Pancreas (tissue), 10 donors: Measurements from ENCODE around the gene MAGI1. TPM values are rescaled to one million over a fixed set of nuclear protein-coding genes. Genes with fewer than 3 reads are reported as not detected.

Source experiments
- ATAC-seq, 4 donors: fragments of 200-7000 bp; cut with Tn5 transposase; one replicate each; pipeline versions ENCODE4 v1.8.0 to v1.9.1; 2020; ENCODE audit warnings: mild to moderate bottlenecking in 4 of 4, moderate library complexity in 4 of 4
- DNase-seq, 6 donors: peaks; one replicate each; pipeline ENCODE4 v3.0.0-alpha.2; 2020
- FAIRE-seq: peaks from 2 replicates; lab custom pipeline; 2012; peaks lifted over from hg19 to GRCh38; lab: Jason Lieb, UNC
- H3K27ac ChIP-seq, 4 donors: fragments of 200-600 bp; sonication (generic); 1 replicate in 3 of 4; 2 replicates in 1 of 4; pipeline versions ENCODE4 v1.5.0 to v1.8.0; 2020
- H3K27me3 ChIP-seq, 4 donors: fragments of 200-600 bp; one replicate each; pipeline ENCODE4 v1.8.0; 2021
- H3K36me3 ChIP-seq, 3 donors: fragments of 200-600 bp; sonication (generic) in 1 of 3; one replicate each; pipeline versions ENCODE4 v1.5.0 to v1.8.0; 2020 to 2021
- H3K4me1 ChIP-seq, 3 donors: fragments of 200-600 bp; one replicate each; pipeline ENCODE4 v1.8.0; 2021
- H3K4me3 ChIP-seq, 4 donors: fragments of 200-600 bp; sonication (generic) in 2 of 4; one replicate each; pipeline versions ENCODE4 v1.5.0 to v1.8.0; 2020 to 2021
- H3K9me3 ChIP-seq, 4 donors: fragments of 200-600 bp; one replicate each; pipeline ENCODE4 v1.8.0; 2021
- WGBS, 2 donors: extraction: QIAGEN DNeasy Blood & Tissue Kit; methylation state at CpG; one replicate each; pipeline ENCODE4 v1.1.7; 2013; 5-methylcytosine and 5-hydroxymethylcytosine counted together
- intact Hi-C, 3 donors: fragments of 100-400 bp; cut with DNase I; formaldehyde crosslinking; loops; one replicate each; pipeline versions ENCODE4 v1.11.1 to v1.14.2; 2022
- polyA plus RNA-seq, 2 donors: library from polyadenylated mRNA; stranded (reverse); fragments of 200-250 nt; gene quantifications; one replicate each; pipeline ENCODE4 v1.2.3, GENCODE V29; 2013
- total RNA-seq, 6 donors: library from RNA; stranded (reverse); fragmentation: NEBNext Ultra II Directional in 4 of 6; extraction: Animal tissue kit (Norgen Biotek cat#: 25700) in 4 of 6; gene quantifications; one replicate each; pipeline versions ENCODE4 v1.2.1 to v1.2.4, GENCODE V29; 2021 to 2023
- TF ChIP-seq, protein P1 (sequence below), 4 donors: fragments of 200-600 bp; sonication (generic) in 3 of 4; IDR thresholded peaks; one replicate each; pipeline versions ENCODE4 v1.5.0 to v1.8.0; 2021; ENCODE audit warnings: antibody characterized with exemption in 4 of 4
- donor health status: healthy with polysubstance abuse.
- donor health status: DM: no; HTN: no; CAD: no; lungs with moderate emphysema.
- donor health status: DM: no; HTN: no; CAD: no.
- donor health status: control.
- donor health status: control.
- donor health status: Bipolar disorder and iron deficiency.
- donor health status: DM: yes; HTN: yes; CAD: no.
- donor health status: DM: no; HTN: no; CAD: no.
- donor health status: DM: no; HTN: no; CAD: no.
- donor health status: DM: yes; HTN: yes; CAD: no.

Gene MAGI1
- total and polyA plus RNA-seq, 8 donors: 19.7 to 45.1 (median 28.0) TPM

DNA sequence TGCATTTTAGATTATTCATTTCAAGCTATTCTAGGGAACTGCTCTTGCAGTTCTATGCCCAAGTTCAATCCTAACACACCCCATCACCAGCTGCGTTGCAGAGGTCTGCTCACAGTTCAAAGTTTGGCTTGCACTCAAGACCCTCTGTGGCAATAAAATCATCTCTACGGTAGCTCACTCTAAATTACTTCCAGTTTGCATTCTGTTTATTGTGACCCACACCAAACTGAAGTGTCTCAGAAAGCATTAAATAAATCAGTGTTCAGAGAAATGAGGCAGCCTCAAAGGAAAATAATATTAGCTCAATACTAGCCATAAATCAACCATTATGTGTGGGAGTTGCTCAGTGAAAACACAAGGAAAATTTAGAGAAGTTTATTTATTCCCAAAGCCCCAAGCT lies 250.3 kb downstream of the MAGI1 start:
- intact Hi-C loops: loop anchor here in 2 of 3 donors (5.0 to 10.0 kb wide), 2 partner anchors 346 to 349 kb away; no protein-coding TSS in a partner anchor
- no peaks in the 10 kb centered on the region for H3K36me3 ChIP-seq
- no peaks in the 10 kb centered on the region for H3K9me3 ChIP-seq
- H3K27ac ChIP-seq: no peak overlapping the region
- no peaks in the 10 kb centered on the region for H3K27me3 ChIP-seq
- no peak overlapping the region for H3K4me3 ChIP-seq
- FAIRE-seq (no peak), DNase-seq (no peak), ATAC-seq (no peak)
- TF ChIP-seq, protein P1, sequence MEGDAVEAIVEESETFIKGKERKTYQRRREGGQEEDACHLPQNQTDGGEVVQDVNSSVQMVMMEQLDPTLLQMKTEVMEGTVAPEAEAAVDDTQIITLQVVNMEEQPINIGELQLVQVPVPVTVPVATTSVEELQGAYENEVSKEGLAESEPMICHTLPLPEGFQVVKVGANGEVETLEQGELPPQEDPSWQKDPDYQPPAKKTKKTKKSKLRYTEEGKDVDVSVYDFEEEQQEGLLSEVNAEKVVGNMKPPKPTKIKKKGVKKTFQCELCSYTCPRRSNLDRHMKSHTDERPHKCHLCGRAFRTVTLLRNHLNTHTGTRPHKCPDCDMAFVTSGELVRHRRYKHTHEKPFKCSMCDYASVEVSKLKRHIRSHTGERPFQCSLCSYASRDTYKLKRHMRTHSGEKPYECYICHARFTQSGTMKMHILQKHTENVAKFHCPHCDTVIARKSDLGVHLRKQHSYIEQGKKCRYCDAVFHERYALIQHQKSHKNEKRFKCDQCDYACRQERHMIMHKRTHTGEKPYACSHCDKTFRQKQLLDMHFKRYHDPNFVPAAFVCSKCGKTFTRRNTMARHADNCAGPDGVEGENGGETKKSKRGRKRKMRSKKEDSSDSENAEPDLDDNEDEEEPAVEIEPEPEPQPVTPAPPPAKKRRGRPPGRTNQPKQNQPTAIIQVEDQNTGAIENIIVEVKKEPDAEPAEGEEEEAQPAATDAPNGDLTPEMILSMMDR (IDR thresholded peaks at IDR 0.05): no peak
- peaks cover 0 to 5% (median 0%) of the 10 kb centered on the region in 3 donors for H3K4me1 ChIP-seq
- 64 to 70% methylated on average over 2 of the region's 2 CpGs for whole genome bisulfite sequencing, 2 donors

DNA sequence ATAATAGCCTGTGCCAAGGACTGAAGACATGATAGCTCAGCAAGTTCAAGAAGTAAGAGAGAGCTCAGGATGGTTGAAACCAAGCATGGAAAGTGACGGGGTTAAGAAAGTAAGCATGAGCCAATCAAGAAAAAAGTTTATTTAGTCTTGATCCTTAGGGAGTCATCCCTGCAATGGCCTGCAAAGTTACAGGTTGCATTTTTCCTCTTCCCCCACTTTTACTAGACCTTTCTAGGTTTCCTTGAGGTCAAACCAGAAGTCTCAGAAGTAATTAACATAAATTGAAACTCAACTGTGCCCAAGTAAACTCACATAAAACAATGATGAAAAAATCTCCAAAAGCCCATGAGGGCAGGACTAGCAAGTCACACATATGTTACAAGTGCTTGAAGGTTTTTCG lies 250.9 kb downstream of the MAGI1 start:
- TF ChIP-seq, protein P1 (IDR thresholded peaks at IDR 0.05): no peak
- Histone ChIP-seq H3K4me3 (no peak overlapping the region), H3K27me3 (no peaks in the 10 kb centered on the region), H3K9me3 (no peaks in the 10 kb centered on the region), H3K4me1 (peaks cover 0 to 5% (median under 1%) of the 10 kb centered on the region in 3 donors), H3K36me3 (no peaks in the 10 kb centered on the region), H3K27ac (no peak overlapping the region)
- ATAC-seq: no peak
- FAIRE-seq: no peak
- intact Hi-C loops: loop anchor here in 2 of 3 donors (5.0 to 10.0 kb wide), 2 partner anchors 347 to 349 kb away; no protein-coding TSS in a partner anchor
- 88 to 100% methylated on average over 2 of the region's 2 CpGs for WGBS, 2 donors
- DNase-seq: no peak

DNA sequence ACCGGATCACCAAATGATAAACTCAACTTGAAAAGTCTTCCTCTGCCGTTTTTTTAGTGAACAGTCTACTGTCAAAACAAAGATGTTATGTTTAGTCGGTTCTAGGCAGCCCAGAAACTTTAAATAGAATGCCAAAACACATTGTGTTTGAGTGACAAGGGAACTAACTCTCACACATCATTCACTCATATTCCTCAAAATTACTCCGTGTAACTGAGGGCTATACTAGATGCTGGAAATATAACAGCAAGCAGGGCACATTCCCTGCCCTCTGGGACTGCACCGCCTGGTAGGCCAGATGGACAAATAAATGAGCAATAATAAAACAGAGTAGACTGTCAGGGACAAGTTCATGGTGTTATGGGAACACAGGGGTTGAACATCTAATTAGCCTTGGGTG lies 251.4 kb downstream of the MAGI1 start:
- Histone ChIP-seq H3K4me3 (no peak overlapping the region), H3K27ac (no peak overlapping the region), H3K27me3 (no peaks in the 10 kb centered on the region), H3K4me1 (peaks cover 0 to 6% (median 5%) of the 10 kb centered on the region in 3 donors), H3K9me3 (no peaks in the 10 kb centered on the region), H3K36me3 (no peaks in the 10 kb centered on the region)
- intact Hi-C loops: loop anchor here in 2 of 3 donors (5.0 to 10.0 kb wide), 2 partner anchors 347 to 350 kb away; no protein-coding TSS in a partner anchor
- TF ChIP-seq, protein P1 (IDR thresholded peaks at IDR 0.05): no peak
- ATAC-seq (peak in 2 of 4 donors; percentile 33 to 45), FAIRE-seq (no peak), DNase-seq (no peak)
- 51% methylated on average over 5 of the region's 5 CpGs for WGBS, 2 donors

DNA sequence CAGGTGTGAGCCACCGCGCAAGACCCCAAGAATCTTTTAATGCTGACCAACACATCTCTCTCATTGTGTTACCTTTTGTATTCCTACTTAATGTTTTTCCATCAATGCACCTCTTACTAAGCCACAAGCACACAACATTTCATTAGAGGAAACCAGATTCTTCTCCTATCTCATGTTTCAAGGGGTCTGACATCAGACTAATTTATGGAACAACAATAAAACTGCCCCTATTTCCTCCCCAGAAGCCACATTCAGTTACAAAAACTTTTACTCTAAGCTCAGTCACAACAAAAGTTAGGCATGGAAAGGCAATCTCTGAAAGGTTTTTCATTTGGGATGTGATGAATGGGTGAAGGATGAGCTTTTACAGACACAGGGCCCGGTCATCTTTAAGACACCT lies 251.8 kb downstream of the MAGI1 start:
- ATAC-seq: no peak
- Histone ChIP-seq H3K4me1 (peaks cover 0 to 6% (median 5%) of the 10 kb centered on the region in 3 donors), H3K9me3 (no peaks in the 10 kb centered on the region), H3K4me3 (no peak overlapping the region), H3K36me3 (no peaks in the 10 kb centered on the region), H3K27me3 (no peaks in the 10 kb centered on the region), H3K27ac (no peak overlapping the region)
- intact Hi-C loops: loop anchor here in 2 of 3 donors (5.0 to 10.0 kb wide), 2 partner anchors 348 to 350 kb away; no protein-coding TSS in a partner anchor
- no peak for FAIRE-seq
- 90 to 96% methylated on average over 3 of the region's 3 CpGs for WGBS, 2 donors
- TF ChIP-seq, protein P1 (IDR thresholded peaks at IDR 0.05): no peak
- no peak for DNase-seq

DNA sequence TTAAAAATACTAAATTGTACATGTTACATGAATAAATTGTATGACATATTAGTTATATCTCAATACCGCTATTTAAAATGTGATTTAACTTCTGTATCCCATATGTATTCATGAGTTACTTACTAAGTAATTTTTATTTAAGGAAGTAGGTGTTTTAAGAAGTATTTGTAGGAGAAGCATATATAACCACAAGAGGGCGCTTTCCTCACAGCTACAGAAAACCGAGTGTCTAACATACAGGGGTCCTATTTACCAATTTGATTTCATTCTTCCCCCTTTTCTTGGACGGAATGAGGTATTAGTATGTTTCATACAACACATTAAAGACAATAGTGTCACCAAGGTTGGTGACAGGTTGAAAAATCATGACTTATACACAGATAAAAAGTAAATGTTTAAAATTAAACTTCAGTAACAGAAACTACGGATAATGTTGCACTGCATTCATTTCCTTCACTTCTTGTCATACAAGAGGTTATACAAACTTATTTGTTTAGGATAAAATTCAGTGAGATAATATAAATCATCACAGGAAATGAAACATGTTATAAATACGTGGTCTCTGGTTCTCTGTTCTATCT lies 253.6 kb downstream of the MAGI1 start:
- H3K27me3 ChIP-seq: no peaks in the 10 kb centered on the region
- H3K4me1 ChIP-seq: peaks cover 0 to 6% (median 5%) of the 10 kb centered on the region in 3 donors
- TF ChIP-seq, protein P1 (IDR thresholded peaks at IDR 0.05): peak; percentile 30 to 79 (median 66)
- H3K36me3 ChIP-seq: no peaks in the 10 kb centered on the region
- 21 to 25% methylated on average over 6 of the region's 6 CpGs for WGBS, 2 donors
- FAIRE-seq (peak; percentile 91), ATAC-seq (peak; percentile 59 to 76 (median 61)), DNase-seq (no peak)
- H3K9me3 ChIP-seq: no peaks in the 10 kb centered on the region
- intact Hi-C loops: loop anchor here in 2 of 3 donors (5.0 to 10.0 kb wide), 2 partner anchors 350 to 352 kb away; no protein-coding TSS in a partner anchor
- no peak overlapping the region for H3K27ac ChIP-seq
- H3K4me3 ChIP-seq: no peak overlapping the region
